Smooth muscle cell (in vitro differentiated cells): Measurements from ENCODE around the gene CYS1. TPM values are rescaled to one million over a fixed set of nuclear protein-coding genes. Genes with fewer than 3 reads are reported as not detected.
"Not testable (repeated sequence)": the region's sequence is repeated elsewhere in the genome, so short reads cannot be mapped to it uniquely, and the experiment has no call there.

Experiments
- DNase-seq: peaks from one replicate; lab custom pipeline; 2025; ENCODE audit not compliant: unreplicated experiment; lab: John Stamatoyannopoulos, UW
- H2AFZ ChIP-seq: fragments of 200-600 bp; sonication (generic); 2 replicates; pipeline ENCODE4 v1.6.0; 2016; ENCODE audit warnings: antibody characterized with exemption, low read depth, mild to moderate bottlenecking
- H3F3A ChIP-seq: fragments of 200-600 bp; sonication (generic); 2 replicates; pipeline ENCODE4 v1.6.0; 2017; ENCODE audit warnings: antibody characterized with exemption, low read depth
- H3K27ac ChIP-seq: fragments of 200-600 bp; sonication (generic); 2 replicates; pipeline ENCODE4 v1.5.1; 2016; ENCODE audit warnings: low read depth, mild to moderate bottlenecking
- H3K27me3 ChIP-seq: fragments of 200-600 bp; sonication (generic); 2 replicates; pipeline ENCODE4 v1.6.1; 2016; ENCODE audit warnings: low read depth, mild to moderate bottlenecking
- H3K36me3 ChIP-seq: fragments of 200-600 bp; sonication (generic); 2 replicates; pipeline ENCODE4 v1.5.1; 2016; ENCODE audit warnings: low read depth
- H3K4me1 ChIP-seq: fragments of 200-600 bp; sonication (generic); 2 replicates; pipeline ENCODE4 v1.5.1; 2016; ENCODE audit warnings: low read depth
- H3K4me2 ChIP-seq: fragments of 200-600 bp; sonication (generic); 2 replicates; pipeline ENCODE4 v1.6.0; 2016; ENCODE audit warnings: mild to moderate bottlenecking
- H3K4me3 ChIP-seq: fragments of 200-600 bp; sonication (generic); 2 replicates; pipeline ENCODE4 v1.5.1; 2016; ENCODE audit warnings: mild to moderate bottlenecking
- H3K79me2 ChIP-seq: fragments of 200-600 bp; sonication (generic); 2 replicates; pipeline ENCODE4 v1.6.0; 2016; ENCODE audit warnings: low read depth, mild to moderate bottlenecking
- H3K9ac ChIP-seq: fragments of 200-600 bp; sonication (generic); 2 replicates; pipeline ENCODE4 v1.6.0; 2016; ENCODE audit warnings: low read depth
- H3K9me3 ChIP-seq: fragments of 200-600 bp; sonication (generic); replicated peaks from 2 replicates; pipeline ENCODE4 v1.5.1; 2016; ENCODE audit warnings: low read depth
- H4K20me1 ChIP-seq: fragments of 200-600 bp; sonication (generic); 2 replicates; pipeline ENCODE4 v1.6.0; 2016; ENCODE audit warnings: low read depth
- CTCF ChIP-seq: fragments of 200-600 bp; sonication (generic); IDR thresholded peaks from 2 replicates; pipeline ENCODE4 v1.5.1; 2017; ENCODE audit warnings: borderline replicate concordance, mild to moderate bottlenecking, antibody characterized with exemption; ENCODE audit not compliant: insufficient read depth, poor library complexity, severe bottlenecking
- WGBS: methylation state at CpG from one replicate; pipeline ENCODE4 v1.1.7; 2016; ENCODE audit warnings: low lambda C conversion rate; 5-methylcytosine and 5-hydroxymethylcytosine counted together
- polyA plus RNA-seq: library from polyadenylated mRNA; unstranded; fragments of >200 nt; fragmentation: Nextera tagmentation; extraction: Ambion mirVana; gene quantifications from 2 replicates; pipeline ENCODE4 v1.2.1, GENCODE V29; 2016
- total RNA-seq: library from RNA; depleted of rRNA; stranded (reverse); fragments of >200 nt; gene quantifications from 2 replicates; pipeline ENCODE4 v1.2.3, GENCODE V29; 2014

CYS1 gene
- total and polyA plus RNA-seq, 2 experiments from 2014 or later, result 3.9 to 11.5 TPM

- Histone ChIP-seq H3K27me3 (no peaks in the 10 kb centered on the region), H3K27ac (no peak overlapping the region), H4K20me1 (no peaks in the 10 kb centered on the region), H2AFZ (no peak overlapping the region), H3K36me3 (no peaks in the 10 kb centered on the region), H3K4me3 (no peak overlapping the region), H3K4me1 (peaks cover 11% of the 10 kb centered on the region), H3K79me2 (no peaks in the 10 kb centered on the region), H3K9ac (no peak overlapping the region), H3K4me2 (no peak overlapping the region), H3F3A (no peaks in the 10 kb centered on the region), H3K9me3 (no peaks in the 10 kb centered on the region)
- 91% methylated on average over 20 of the region's 20 CpGs for WGBS
- no peak for DNase-seq
- TF ChIP-seq CTCF, result no peak
These were observed 48.1 kb downstream of the CYS1 start for GRCh38 chr2:10031886-10032745.

- peaks cover 11% of the 10 kb centered on the region for H3K4me1 ChIP-seq
- not testable (repeated sequence) for H3K27me3 ChIP-seq, H3K9me3 ChIP-seq, H2AFZ ChIP-seq, H3K4me3 ChIP-seq, H3K9ac ChIP-seq, DNase-seq, H3K27ac ChIP-seq, H3K4me2 ChIP-seq, H4K20me1 ChIP-seq, H3K36me3 ChIP-seq, H3K79me2 ChIP-seq, H3F3A ChIP-seq
- 93% methylated on average over 8 of the region's 8 CpGs for WGBS
These were observed 49.4 kb downstream of the CYS1 start for GRCh38 chr2:10030798-10031197.

GRCh38 chr2:10030311-10030736 lies 49.9 kb downstream of the CYS1 start:
- no peaks in the 10 kb centered on the region for H3K27me3 ChIP-seq
- H3K27ac ChIP-seq, result no peak overlapping the region
- H3F3A ChIP-seq, result no peaks in the 10 kb centered on the region
- no peak for TF ChIP-seq CTCF
- H4K20me1 ChIP-seq, result no peaks in the 10 kb centered on the region
- no peaks in the 10 kb centered on the region for H3K36me3 ChIP-seq
- H3K9me3 ChIP-seq, result no peaks in the 10 kb centered on the region
- no peak overlapping the region for H3K9ac ChIP-seq
- no peak overlapping the region for H2AFZ ChIP-seq
- no peak overlapping the region for H3K4me3 ChIP-seq
- no peak overlapping the region for H3K4me2 ChIP-seq
- no peaks in the 10 kb centered on the region for H3K79me2 ChIP-seq
- WGBS, result 67% methylated on average over 9 of the region's 9 CpGs
- no peak for DNase-seq
- peaks cover 11% of the 10 kb centered on the region for H3K4me1 ChIP-seq

GRCh38 chr2:10029875-10030223 lies 50.4 kb downstream of the CYS1 start:
- no peak overlapping the region for H2AFZ ChIP-seq
- 82% methylated on average over 7 of the region's 7 CpGs for WGBS

More at GRCh38 chr2:10029875-10030223, 50.4 kb downstream of the CYS1 start:
- H3F3A ChIP-seq, result no peaks in the 10 kb centered on the region
- no peaks in the 10 kb centered on the region for H4K20me1 ChIP-seq
- no peaks in the 10 kb centered on the region for H3K27me3 ChIP-seq
- no peak overlapping the region for H3K4me3 ChIP-seq
- H3K27ac ChIP-seq, result no peak overlapping the region
- H3K9me3 ChIP-seq, result no peaks in the 10 kb centered on the region
- H3K4me2 ChIP-seq, result no peak overlapping the region
- no peak for DNase-seq
- no peaks in the 10 kb centered on the region for H3K36me3 ChIP-seq
- peaks cover 11% of the 10 kb centered on the region for H3K4me1 ChIP-seq
- no peak for TF ChIP-seq CTCF
- no peak overlapping the region for H3K9ac ChIP-seq
- no peaks in the 10 kb centered on the region for H3K79me2 ChIP-seq
